Endothelial cell of umbilical vein (primary cell): Measurements from ENCODE around the gene BPHL. TPM values are rescaled to one million over a fixed set of nuclear protein-coding genes. Genes with fewer than 3 reads are reported as not detected.
"Not testable (repeated sequence)": the region's sequence is repeated elsewhere in the genome, so short reads cannot be mapped to it uniquely, and the experiment has no call there.

Experiments
- BruUV-seq: library from RNA; stranded (reverse); fragments of 400-500 nt; replicated peaks from 2 replicates; lab custom pipeline; 2021; lab: Mats Ljungman, UMichigan
- CTCF ChIA-PET: fragments of 300-600, 350-600 bp; sonication (Branson Sonifier 250); formaldehyde crosslinking; loops from one replicate; lab custom pipeline; 2021; ENCODE audit warnings: antibody characterized with exemption, inconsistent platforms; lab: Charles Lee
- POLR2A ChIA-PET: fragments of 300-600, 350-600 bp; sonication (Branson Sonifier 250); formaldehyde crosslinking; loops from one replicate; lab custom pipeline; 2021; ENCODE audit warnings: antibody characterized with exemption, inconsistent platforms; lab: Charles Lee
- DNase-seq: peaks from one replicate; pipeline ENCODE4 v3.0.0-alpha.2; 2011; ENCODE audit warnings: low read depth, low spot score
- FAIRE-seq: peaks from 2 replicates; lab custom pipeline; 2011; peaks lifted over from hg19 to GRCh38; lab: Jason Lieb, UNC
- H2AFZ ChIP-seq: 2 replicates; pipeline ENCODE4 v1.6.0; 2012; ENCODE audit warnings: low read depth, low read length, control low read depth, inconsistent platforms
- H3K27ac ChIP-seq: 2 replicates; pipeline ENCODE4 v1.5.1; 2011; ENCODE audit warnings: low read depth, mild to moderate bottlenecking, control low read depth, low read length, moderate library complexity; ENCODE audit not compliant: insufficient read depth
- H3K27me3 ChIP-seq, 2 experiments: 2 replicates each; pipeline versions ENCODE4 v1.6.0 to v1.6.1; 2011; ENCODE audit warnings: low read length in 2 of 2, mixed read lengths in 1 of 2; ENCODE audit not compliant: control insufficient read depth in 2 of 2, insufficient read depth in 2 of 2
- H3K36me3 ChIP-seq, 2 experiments: 2 replicates in 1 of 2; 3 replicates in 1 of 2; pipeline ENCODE4 v1.5.1; 2011; ENCODE audit warnings: low read length in 2 of 2, mild to moderate bottlenecking in 1 of 2, moderate library complexity in 1 of 2; ENCODE audit not compliant: control insufficient read depth in 2 of 2, insufficient read depth in 2 of 2; ENCODE audit errors: extremely low read depth in 1 of 2
- H3K4me1 ChIP-seq: 3 replicates; pipeline ENCODE4 v1.5.1; 2011; ENCODE audit warnings: mild to moderate bottlenecking, low read length; ENCODE audit not compliant: control insufficient read depth, insufficient read depth; ENCODE audit errors: extremely low read depth
- H3K4me2 ChIP-seq: 2 replicates; pipeline ENCODE4 v1.6.1; 2011; ENCODE audit warnings: low read length, control low read depth, mixed read lengths; ENCODE audit not compliant: insufficient read depth
- H3K4me3 ChIP-seq, 3 experiments: fragments of 200-600 bp in 1 of 3; sonication (generic), shearing (Covaris generic) in 1 of 3; replicated peaks in 1 of 3; 2 replicates each; pipeline ENCODE4 v1.5.1; 2011 to 2016; ENCODE audit warnings: control low read depth in 3 of 3, low read length in 3 of 3, mild to moderate bottlenecking in 2 of 3, inconsistent platforms in 1 of 3, low read depth in 1 of 3, moderate library complexity in 1 of 3; ENCODE audit not compliant: insufficient read depth in 1 of 3
- H3K79me2 ChIP-seq: 2 replicates; pipeline ENCODE4 v1.6.0; 2012; ENCODE audit warnings: low read length, inconsistent platforms; ENCODE audit not compliant: control insufficient read depth, insufficient read depth
- H3K9ac ChIP-seq: replicated peaks from 2 replicates; pipeline ENCODE3; 2011; ENCODE audit warnings: low read length, control low read depth; ENCODE audit not compliant: insufficient read depth; ENCODE audit errors: extremely low read depth
- H3K9me1 ChIP-seq: replicated peaks from 3 replicates; pipeline ENCODE4 v1.6.0; 2011; ENCODE audit warnings: mild to moderate bottlenecking, low read length; ENCODE audit not compliant: control insufficient read depth, insufficient read depth; ENCODE audit errors: extremely low read depth
- H3K9me3 ChIP-seq: replicated peaks from 2 replicates; pipeline ENCODE4 v1.5.1; 2012; ENCODE audit warnings: low read length, inconsistent platforms; ENCODE audit not compliant: control insufficient read depth, insufficient read depth
- H4K20me1 ChIP-seq: replicated peaks from 2 replicates; pipeline ENCODE3; 2011; ENCODE audit warnings: mild to moderate bottlenecking, low read length; ENCODE audit not compliant: control insufficient read depth, insufficient read depth; ENCODE audit errors: extremely low read depth
- EZH2 ChIP-seq: IDR thresholded peaks from 2 replicates; pipeline ENCODE4 v1.6.1; 2012; ENCODE audit warnings: borderline replicate concordance, low read depth, mild to moderate bottlenecking, moderate library complexity, low read length, inconsistent platforms; ENCODE audit not compliant: severe bottlenecking
- FOS ChIP-seq: IDR thresholded peaks from 2 replicates; pipeline ENCODE4 v1.6.1; 2011; ENCODE audit warnings: mild to moderate bottlenecking, low read length, moderate library complexity, borderline replicate concordance; ENCODE audit not compliant: insufficient read depth
- GATA2 ChIP-seq: IDR thresholded peaks from 2 replicates; pipeline ENCODE4 v1.7.0; 2011; ENCODE audit warnings: low read depth, mild to moderate bottlenecking, moderate library complexity, mixed read lengths, low read length; ENCODE audit not compliant: insufficient read length, insufficient read depth
- JUN ChIP-seq: IDR thresholded peaks from 2 replicates; pipeline ENCODE4 v1.6.1; 2011; ENCODE audit warnings: borderline replicate concordance, low read depth; ENCODE audit not compliant: insufficient read length, insufficient read depth
- MYC ChIP-seq: IDR thresholded peaks from one replicate; pipeline ENCODE4 v1.6.1; 2011; ENCODE audit warnings: mild to moderate bottlenecking, low read depth, low read length
- dilution Hi-C: fragments of 300-500 bp; cut with MboI; formaldehyde crosslinking; loops from one replicate; pipeline ENCODE4 v1.15.0; 2019; ENCODE audit warnings: low sequenced_read_pairs; ENCODE audit not compliant: extremely low pct_ligation_motif_present
- intact Hi-C: fragments of 100-400 bp; cut with micrococcal nuclease; formaldehyde crosslinking; loops from one replicate; pipeline ENCODE4 v1.10.0; 2022
- polyA plus RNA-seq, 4 experiments: library from polyadenylated mRNA; depleted of rRNA in 3 of 4; stranded (reverse) in 3 of 4; unstranded in 1 of 4; fragments of >200 nt; gene quantifications; 2 replicates each; pipeline versions ENCODE4 v1.2.1 to v1.2.3, GENCODE V29; 2011 to 2012; ENCODE audit warnings: missing spikeins in 1 of 4
- total RNA-seq: library from RNA; stranded (reverse); gene quantifications from 2 replicates; pipeline ENCODE4 v1.2.3, GENCODE V29; 2021
- TF ChIP-seq, protein P1 (sequence below): IDR thresholded peaks from 2 replicates; pipeline ENCODE4 v1.6.1; 2011; ENCODE audit not compliant: insufficient read depth, insufficient read length
- TF ChIP-seq, protein P2 (sequence below), 2 donors: IDR thresholded peaks; 1 replicate in 1 of 2; 2 replicates in 1 of 2; pipeline ENCODE4 v1.5.1; 2011; ENCODE audit warnings: low read length in 2 of 2, mild to moderate bottlenecking in 2 of 2, moderate library complexity in 2 of 2, control low read depth in 1 of 2, inconsistent platforms in 1 of 2, low read depth in 1 of 2; ENCODE audit not compliant: insufficient read depth in 1 of 2; ENCODE audit errors: extremely low read depth in 1 of 2

Gene BPHL
- total and polyA plus RNA-seq, 2 donors (not counting 3 experiments of a cell fraction or from before 2014, with no cell fraction given) = 12.3 to 14.8 TPM

DNA sequence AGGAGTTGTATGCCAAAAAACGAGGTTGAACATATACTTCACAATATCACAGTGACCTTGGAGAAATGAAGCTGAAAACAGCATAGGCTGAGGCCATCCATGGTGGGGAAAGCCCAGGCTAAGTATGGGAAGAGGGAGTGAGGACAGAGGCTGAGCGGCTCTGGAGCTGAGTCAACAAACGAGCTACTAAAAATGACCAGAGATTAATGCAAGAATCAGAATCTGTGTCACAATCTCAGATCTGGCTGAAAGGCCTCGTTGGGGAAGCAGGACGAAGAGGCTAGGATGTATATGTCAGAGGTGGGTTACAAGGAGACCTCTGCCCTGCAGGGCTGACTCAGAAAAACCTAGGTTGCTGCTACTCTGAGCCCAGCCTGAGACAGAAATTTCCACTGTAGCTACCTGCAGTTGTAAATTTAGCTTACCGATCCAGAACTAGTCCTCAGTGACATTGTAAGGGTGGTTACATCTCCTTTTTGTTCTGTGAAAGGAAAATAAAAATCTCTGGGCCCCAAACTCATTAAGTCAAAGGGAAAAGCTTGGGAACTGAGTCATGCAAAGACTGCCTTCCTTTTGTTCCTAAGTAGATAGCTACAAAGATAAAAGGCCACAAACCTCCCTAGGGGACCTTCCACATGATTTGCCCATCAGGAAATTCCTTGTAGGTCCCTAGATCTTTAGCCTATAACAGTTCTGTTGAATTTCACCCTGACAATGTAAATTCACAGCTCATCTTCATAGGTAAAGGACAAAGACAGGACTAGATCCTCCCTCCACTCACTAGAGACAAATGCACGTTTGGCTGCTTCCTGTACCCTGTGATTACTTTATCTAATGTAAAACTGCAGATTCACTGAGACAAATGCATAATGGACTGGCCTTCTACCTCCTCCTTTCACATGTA lies 47.4 kb downstream of the BPHL start:
- Histone ChIP-seq H3K27me3 (no peaks in the 10 kb centered on the region), H2AFZ (peak overlapping the region; percentile 77), H3K79me2 (no peaks in the 10 kb centered on the region), H3K27ac (peak overlapping the region; percentile 34), H3K9me1 (no peaks in the 10 kb centered on the region), H3K4me1 (peaks cover 27% of the 10 kb centered on the region), H4K20me1 (no peaks in the 10 kb centered on the region), H3K9me3 (no peaks in the 10 kb centered on the region), H3K4me3 (peak overlapping the region in 1 of 3 experiments; percentile 9), H3K36me3 (no peaks in the 10 kb centered on the region), H3K4me2 (peak overlapping the region; percentile 71), H3K9ac (peak overlapping the region; percentile 17)
- dilution Hi-C loops = no loop called here
- TF ChIP-seq MYC = no peak
- TF ChIP-seq EZH2 = no peak
- TF ChIP-seq, protein P1, sequence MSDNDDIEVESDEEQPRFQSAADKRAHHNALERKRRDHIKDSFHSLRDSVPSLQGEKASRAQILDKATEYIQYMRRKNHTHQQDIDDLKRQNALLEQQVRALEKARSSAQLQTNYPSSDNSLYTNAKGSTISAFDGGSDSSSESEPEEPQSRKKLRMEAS = no peak
- TF ChIP-seq GATA2 = peak; percentile 97
- peak; percentile 70 for TF ChIP-seq FOS
- peak; percentile 55 for TF ChIP-seq JUN
- TF ChIP-seq, protein P2, sequence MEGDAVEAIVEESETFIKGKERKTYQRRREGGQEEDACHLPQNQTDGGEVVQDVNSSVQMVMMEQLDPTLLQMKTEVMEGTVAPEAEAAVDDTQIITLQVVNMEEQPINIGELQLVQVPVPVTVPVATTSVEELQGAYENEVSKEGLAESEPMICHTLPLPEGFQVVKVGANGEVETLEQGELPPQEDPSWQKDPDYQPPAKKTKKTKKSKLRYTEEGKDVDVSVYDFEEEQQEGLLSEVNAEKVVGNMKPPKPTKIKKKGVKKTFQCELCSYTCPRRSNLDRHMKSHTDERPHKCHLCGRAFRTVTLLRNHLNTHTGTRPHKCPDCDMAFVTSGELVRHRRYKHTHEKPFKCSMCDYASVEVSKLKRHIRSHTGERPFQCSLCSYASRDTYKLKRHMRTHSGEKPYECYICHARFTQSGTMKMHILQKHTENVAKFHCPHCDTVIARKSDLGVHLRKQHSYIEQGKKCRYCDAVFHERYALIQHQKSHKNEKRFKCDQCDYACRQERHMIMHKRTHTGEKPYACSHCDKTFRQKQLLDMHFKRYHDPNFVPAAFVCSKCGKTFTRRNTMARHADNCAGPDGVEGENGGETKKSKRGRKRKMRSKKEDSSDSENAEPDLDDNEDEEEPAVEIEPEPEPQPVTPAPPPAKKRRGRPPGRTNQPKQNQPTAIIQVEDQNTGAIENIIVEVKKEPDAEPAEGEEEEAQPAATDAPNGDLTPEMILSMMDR (IDR thresholded peaks at IDR 0.05; ENCODE audit: extremely low read depth in 1 of 2, insufficient read depth in 1 of 2, low read depth in 1 of 2, low read length in 2 of 2) = no peak
- TSS peak; percentile 49 for BruUV-seq
- FAIRE-seq (peak; percentile 88), DNase-seq (peak; percentile 58)
- intact Hi-C loops = no loop called here
- ChIA-PET CTCF (interaction anchor here (1.2 to 1.8 kb wide), 7 partner anchors 9 to 86 kb away, joined by 3 to 20 read pairs (median 6); partner anchors contain the start of gene TUBB2A), POLR2A (interaction anchor here (1.1 to 1.2 kb wide), 2 partner anchors 9 to 11 kb away, joined by 3 to 7 read pairs; partner anchors contain the start of gene TUBB2A)

GRCh38 chr6:3166535-3167225 lies 48.2 kb downstream of the BPHL start:
- FAIRE-seq, dilution Hi-C loops, H3K4me3 ChIP-seq, H3K79me2 ChIP-seq, intact Hi-C loops, H3K9me3 ChIP-seq, H3K9me1 ChIP-seq, DNase-seq, H3K36me3 ChIP-seq, BruUV-seq, H4K20me1 ChIP-seq, H3K9ac ChIP-seq, H3K27me3 ChIP-seq: not testable (repeated sequence)
- CTCF ChIA-PET = interaction anchor here (1.2 to 1.8 kb wide), 7 partner anchors 10 to 85 kb away, joined by 3 to 20 read pairs (median 6); partner anchors contain the start of gene TUBB2A
- Histone ChIP-seq H2AFZ (peak overlapping the region; percentile 77), H3K4me1 (peaks cover 27% of the 10 kb centered on the region), H3K4me2 (peak overlapping the region; percentile 71), H3K27ac (peak overlapping the region; percentile 34)
- POLR2A ChIA-PET = interaction anchor here (1.1 kb wide), 1 partner anchor 9 kb away, joined by 7 read pairs; the partner anchor contains the start of gene TUBB2A
